ENCODE data around the gene MICAL2. TPM values are rescaled to one million over a fixed set of nuclear protein-coding genes. Genes with fewer than 3 reads are reported as not detected.

Gene MICAL2
- total RNA-seq, 1 donor from 2014 or later: 10.0 TPM

DNA sequence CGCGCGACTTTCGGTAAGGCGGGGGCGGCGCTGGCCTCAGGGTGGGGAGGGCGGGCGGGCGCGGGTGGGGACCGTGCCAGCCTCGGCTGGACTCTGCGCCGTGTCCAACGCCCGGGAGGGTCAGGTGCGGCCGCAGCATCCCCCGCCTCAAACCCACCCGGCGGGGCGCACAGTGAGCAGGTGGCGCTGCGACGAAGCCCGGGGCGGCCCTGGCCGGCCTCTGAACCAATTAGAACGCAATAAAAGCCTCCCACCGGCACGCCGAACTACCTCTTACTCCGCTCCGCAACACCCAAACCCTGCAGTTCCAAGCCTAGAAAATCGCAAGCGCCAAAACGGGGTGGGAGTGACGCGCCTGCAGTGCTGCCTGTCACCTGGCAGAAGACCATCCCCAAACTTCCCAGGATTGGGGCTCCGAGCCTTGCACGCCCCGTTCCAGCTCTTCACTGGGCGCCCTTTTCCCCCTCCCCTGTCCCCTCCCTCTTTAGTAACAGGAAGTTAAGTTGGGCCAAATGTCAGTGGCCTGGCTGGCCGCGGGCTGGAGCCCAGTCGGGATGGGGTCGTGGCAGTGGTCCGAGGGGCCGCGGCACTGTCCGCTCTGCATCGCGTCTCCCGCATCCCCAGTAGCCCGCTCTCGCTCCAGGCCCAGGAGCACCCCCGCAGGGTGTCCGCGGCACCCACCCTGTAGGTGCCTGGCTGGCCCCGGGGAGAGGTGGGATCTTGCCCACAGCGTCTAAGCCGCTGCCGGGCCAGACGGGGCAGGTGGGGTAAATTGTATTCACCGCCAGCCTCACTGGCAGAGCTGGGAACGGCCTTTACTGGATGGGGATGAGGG, 541 bp downstream of the MICAL2 start:
- no peaks in the 10 kb centered on the region for H3K36me3 Mint-ChIP-seq (ENCODE audit: insufficient read depth)
- no peak overlapping the region for H3K27ac Mint-ChIP-seq
- no peak for DNase-seq (ENCODE audit: low spot score, unreplicated experiment)
- peak; percentile 8 for TF ChIP-seq CTCF (IDR thresholded peaks at IDR 0.05; ENCODE audit: unreplicated experiment)
- no peaks in the 10 kb centered on the region for H3K9me3 Mint-ChIP-seq (ENCODE audit: low read depth)
- H3K4me3 Mint-ChIP-seq (ENCODE audit: low read depth): peak overlapping the region; percentile 66
- peaks cover 56% of the 10 kb centered on the region for H3K27me3 Mint-ChIP-seq
- H3K4me1 Mint-ChIP-seq (ENCODE audit: low read depth): peaks cover 8% of the 10 kb centered on the region

- Mint-ChIP-seq H3K4me1 (ENCODE audit: low read depth) (peaks cover 8% of the 10 kb centered on the region), H3K27ac (no peak overlapping the region), H3K9me3 (ENCODE audit: low read depth) (no peaks in the 10 kb centered on the region), H3K36me3 (ENCODE audit: insufficient read depth) (no peaks in the 10 kb centered on the region), H3K4me3 (ENCODE audit: low read depth) (peak overlapping the region; percentile 66), H3K27me3 (peaks cover 48% of the 10 kb centered on the region)
- no peak for TF ChIP-seq CTCF (IDR thresholded peaks at IDR 0.05; ENCODE audit: unreplicated experiment)
- no peak for DNase-seq (ENCODE audit: low spot score, unreplicated experiment)
These were observed 1.4 kb downstream of the MICAL2 start for GRCh38 chr11:12111549-12112520.

GRCh38 chr11:12112750-12113149, 2.4 kb downstream of the MICAL2 start:
- no peaks in the 10 kb centered on the region for H3K36me3 Mint-ChIP-seq (ENCODE audit: insufficient read depth)

DNA sequence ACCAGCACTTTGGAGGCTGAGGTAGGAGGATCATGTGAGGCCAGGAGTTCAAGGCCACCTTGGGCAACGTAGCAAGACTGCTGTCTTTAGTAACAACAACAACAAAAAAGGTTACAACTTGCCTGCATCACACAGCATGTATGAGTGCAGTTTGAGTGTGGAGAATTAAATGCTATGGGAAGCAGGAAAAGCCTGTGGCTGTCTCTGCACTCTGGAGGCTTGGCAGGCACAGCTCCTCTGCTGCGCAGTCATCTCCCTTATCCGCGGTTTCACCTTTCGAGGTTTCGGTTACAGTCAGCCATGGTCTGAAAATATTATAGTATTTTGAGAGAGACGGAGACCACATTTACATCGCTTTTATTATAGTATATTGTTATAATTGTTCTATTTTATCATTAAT, 2.9 kb downstream of the MICAL2 start:
- H3K4me3 Mint-ChIP-seq (ENCODE audit: low read depth): no peak overlapping the region
- no peaks in the 10 kb centered on the region for H3K9me3 Mint-ChIP-seq (ENCODE audit: low read depth)
- H3K4me1 Mint-ChIP-seq (ENCODE audit: low read depth): peaks cover 8% of the 10 kb centered on the region
- no peak for DNase-seq (ENCODE audit: low spot score, unreplicated experiment)
- no peaks in the 10 kb centered on the region for H3K36me3 Mint-ChIP-seq (ENCODE audit: insufficient read depth)
- no peak for TF ChIP-seq CTCF (IDR thresholded peaks at IDR 0.05; ENCODE audit: unreplicated experiment)
- H3K27me3 Mint-ChIP-seq: peaks cover 42% of the 10 kb centered on the region
- no peak overlapping the region for H3K27ac Mint-ChIP-seq

More at GRCh38 chr11:12112750-12113149, 2.4 kb downstream of the MICAL2 start:
- Mint-ChIP-seq H3K4me1 (ENCODE audit: low read depth) (peaks cover 8% of the 10 kb centered on the region), H3K9me3 (ENCODE audit: low read depth) (no peaks in the 10 kb centered on the region), H3K27me3 (peaks cover 47% of the 10 kb centered on the region), H3K4me3 (ENCODE audit: low read depth) (no peak overlapping the region), H3K27ac (no peak overlapping the region)
- no peak for TF ChIP-seq CTCF (IDR thresholded peaks at IDR 0.05; ENCODE audit: unreplicated experiment)
- no peak for DNase-seq (ENCODE audit: low spot score, unreplicated experiment)
